ENCODE measurements around the gene ECHDC3.
"Not testable (repeated sequence)": the region's sequence is repeated elsewhere in the genome, so short reads cannot be mapped to it uniquely, and the experiment has no call there.

The ECHDC3 gene

GRCh38 chr10:11723359-11723758 is 18.8 kb upstream of the ECHDC3 start:
- no peaks in the 10 kb centered on the region for H3K36me3 ChIP-seq (ENCODE audit: insufficient read depth, low read length)
- H3K27ac ChIP-seq: no peak overlapping the region
- H3K4me3 ChIP-seq: no peak overlapping the region
- no peak for DNase-seq (ENCODE audit: low read depth, low spot score)
- no peak overlapping the region for H3K9ac ChIP-seq (ENCODE audit: insufficient read length)
- H3K9me3 ChIP-seq (ENCODE audit: low read depth, low read length): no peaks in the 10 kb centered on the region
- no peak for TF ChIP-seq EZH2 (IDR thresholded peaks at IDR 0.05)

GRCh38 chr10:11724938-11725776 is 17.0 kb upstream of the ECHDC3 start:
- no peak overlapping the region for H3K4me3 ChIP-seq
- H3K9me3 ChIP-seq (ENCODE audit: low read depth, low read length): no peaks in the 10 kb centered on the region
- TF ChIP-seq FOXP2 (optimal IDR thresholded peaks at IDR 0.05; ENCODE audit: control extremely low read depth, extremely low read length, insufficient read depth): no peak
- DNase-seq (ENCODE audit: low read depth, low spot score): peak; percentile 20
- no peak overlapping the region for H3K9ac ChIP-seq (ENCODE audit: insufficient read length)
- H3K36me3 ChIP-seq (ENCODE audit: insufficient read depth, low read length): no peaks in the 10 kb centered on the region
- no peak overlapping the region for H3K27ac ChIP-seq

- Histone ChIP-seq H3K36me3 (ENCODE audit: insufficient read depth, low read length) (no peaks in the 10 kb centered on the region), H3K4me3 (no peak overlapping the region), H3K9me3 (ENCODE audit: low read depth, low read length) (no peaks in the 10 kb centered on the region), H3K9ac (ENCODE audit: insufficient read length) (no peak overlapping the region), H3K27ac (no peak overlapping the region)
- TF ChIP-seq EZH2 (IDR thresholded peaks at IDR 0.05) (no peak), POLR2AphosphoS5 (IDR thresholded peaks at IDR 0.05; ENCODE audit: borderline replicate concordance, low read depth, low read length) (no peak), FOXP2 (optimal IDR thresholded peaks at IDR 0.05; ENCODE audit: control extremely low read depth, extremely low read length, insufficient read depth) (no peak)
- DNase-seq (ENCODE audit: low read depth, low spot score): no peak
Observed at GRCh38 chr10:11725912-11726311, 16.3 kb upstream of the ECHDC3 start.

- Histone ChIP-seq H3K27ac (no peak overlapping the region), H3K9me3 (ENCODE audit: low read depth, low read length) (no peaks in the 10 kb centered on the region), H3K36me3 (ENCODE audit: insufficient read depth, low read length) (no peaks in the 10 kb centered on the region), H3K9ac (ENCODE audit: insufficient read length) (no peak overlapping the region), H3K4me3 (no peak overlapping the region)
- DNase-seq (ENCODE audit: low read depth, low spot score): no peak
- TF ChIP-seq EZH2 (IDR thresholded peaks at IDR 0.05) (no peak), FOXP2 (optimal IDR thresholded peaks at IDR 0.05; ENCODE audit: control extremely low read depth, extremely low read length, insufficient read depth) (no peak), POLR2AphosphoS5 (IDR thresholded peaks at IDR 0.05; ENCODE audit: borderline replicate concordance, low read depth, low read length) (no peak)
Observed at GRCh38 chr10:11727563-11727962, 14.6 kb upstream of the ECHDC3 start.

- H3K4me3 ChIP-seq: no peak overlapping the region
- no peak overlapping the region for H3K9ac ChIP-seq (ENCODE audit: insufficient read length)
- no peak overlapping the region for H3K27ac ChIP-seq
- DNase-seq (ENCODE audit: low read depth, low spot score): no peak
- H3K36me3 ChIP-seq (ENCODE audit: insufficient read depth, low read length): no peaks in the 10 kb centered on the region
- TF ChIP-seq FOXP2 (optimal IDR thresholded peaks at IDR 0.05; ENCODE audit: control extremely low read depth, extremely low read length, insufficient read depth) (no peak), EZH2 (IDR thresholded peaks at IDR 0.05) (no peak), POLR2AphosphoS5 (IDR thresholded peaks at IDR 0.05; ENCODE audit: borderline replicate concordance, low read depth, low read length) (no peak)
- no peaks in the 10 kb centered on the region for H3K9me3 ChIP-seq (ENCODE audit: low read depth, low read length)
Observed at GRCh38 chr10:11728353-11728752, 13.8 kb upstream of the ECHDC3 start.

GRCh38 chr10:11729790-11730315 is 12.3 kb upstream of the ECHDC3 start:
- no peak for DNase-seq (ENCODE audit: low read depth, low spot score)
- Histone ChIP-seq H3K9me3 (ENCODE audit: low read depth, low read length) (no peaks in the 10 kb centered on the region), H3K36me3 (ENCODE audit: insufficient read depth, low read length) (no peaks in the 10 kb centered on the region), H3K9ac (ENCODE audit: insufficient read length) (no peak overlapping the region), H3K4me3 (no peak overlapping the region), H3K27ac (no peak overlapping the region)
- TF ChIP-seq POLR2AphosphoS5 (IDR thresholded peaks at IDR 0.05; ENCODE audit: borderline replicate concordance, low read depth, low read length) (no peak), FOXP2 (optimal IDR thresholded peaks at IDR 0.05; ENCODE audit: control extremely low read depth, extremely low read length, insufficient read depth) (no peak), EZH2 (IDR thresholded peaks at IDR 0.05) (no peak)

- Histone ChIP-seq H3K9ac (ENCODE audit: insufficient read length) (no peak overlapping the region), H3K36me3 (ENCODE audit: insufficient read depth, low read length) (no peaks in the 10 kb centered on the region), H3K4me3 (no peak overlapping the region), H3K27ac (no peak overlapping the region), H3K9me3 (ENCODE audit: low read depth, low read length) (no peaks in the 10 kb centered on the region)
- TF ChIP-seq FOXP2 (optimal IDR thresholded peaks at IDR 0.05; ENCODE audit: control extremely low read depth, extremely low read length, insufficient read depth): no peak
- TF ChIP-seq EZH2 (IDR thresholded peaks at IDR 0.05): no peak
- no peak for TF ChIP-seq POLR2AphosphoS5 (IDR thresholded peaks at IDR 0.05; ENCODE audit: borderline replicate concordance, low read depth, low read length)
- no peak for DNase-seq (ENCODE audit: low read depth, low spot score)
Observed at GRCh38 chr10:11730779-11731178, 11.4 kb upstream of the ECHDC3 start.

- not testable (repeated sequence) for H3K27ac ChIP-seq; H3K36me3 ChIP-seq (ENCODE audit: insufficient read depth, low read length); DNase-seq (ENCODE audit: low read depth, low spot score); H3K9ac ChIP-seq (ENCODE audit: insufficient read length); H3K4me3 ChIP-seq; H3K9me3 ChIP-seq (ENCODE audit: low read depth, low read length)
Observed at GRCh38 chr10:11736767-11737166, 5.4 kb upstream of the ECHDC3 start.

- H3K9ac ChIP-seq (ENCODE audit: insufficient read length); DNase-seq (ENCODE audit: low read depth, low spot score); H3K36me3 ChIP-seq (ENCODE audit: insufficient read depth, low read length); H3K9me3 ChIP-seq (ENCODE audit: low read depth, low read length); H3K4me3 ChIP-seq; H3K27ac ChIP-seq: not testable (repeated sequence)
Observed at GRCh38 chr10:11737258-11738032, 4.7 kb upstream of the ECHDC3 start.
